Measurements from ENCODE around the gene POU2F1.

- TF ChIP-seq CTCF (IDR thresholded peaks at IDR 0.05; ENCODE audit: low read depth, low read length, missing input control), result no peak
- TF ChIP-seq YY1 (IDR thresholded peaks at IDR 0.05), result no peak
- TF ChIP-seq REST (IDR thresholded peaks at IDR 0.05), result no peak
These were observed 12.1 kb downstream of the POU2F1 start for GRCh38 chr1:167232801-167233200.
